GM04503 (cell line): ENCODE data around the gene CYP39A1.

Experiments
- DNase-seq: peaks from one replicate; pipeline ENCODE4 v3.0.0-alpha.2; 2012; ENCODE audit warnings: low read depth

Gene CYP39A1

GRCh38 chr6:46652603-46653438, at the start of gene CYP39A1, which contains the start of gene SLC25A27:
Gene CYP39A1, minus strand, starts transcription at chr6:46652818. Its CDS starts 236 bp downstream, at chr6:46652582.
Gene SLC25A27, plus strand, starts transcription at chr6:46652975. Its CDS starts 218 bp downstream, at chr6:46653193.
- DNase-seq: peak; percentile 34

- DNase-seq: no peak
These were observed 47.4 kb upstream of the CYP39A1 start for GRCh38 chr6:46699970-46700369.

- DNase-seq: no peak
These were observed 38.4 kb upstream of the CYP39A1 start for GRCh38 chr6:46690911-46691451.

GRCh38 chr6:46690141-46690755, 37.6 kb upstream of the CYP39A1 start:
- no peak for DNase-seq

- DNase-seq: no peak
These were observed 37.0 kb upstream of the CYP39A1 start for GRCh38 chr6:46689657-46690056.

- no peak for DNase-seq
These were observed 36.3 kb upstream of the CYP39A1 start for GRCh38 chr6:46688966-46689335.

- DNase-seq: no peak
These were observed 35.7 kb upstream of the CYP39A1 start for GRCh38 chr6:46688117-46688965.

- no peak for DNase-seq
These were observed 35.0 kb upstream of the CYP39A1 start, which contains the start of gene TDRD6 for GRCh38 chr6:46687619-46688097. Gene TDRD6, plus strand, starts transcription at chr6:46687885. Its CDS starts 244 bp downstream, at chr6:46688129.

- DNase-seq: peak; percentile 5
These were observed 32.2 kb upstream of the CYP39A1 start for GRCh38 chr6:46684771-46685170.

GRCh38 chr6:46677314-46677654, 24.7 kb upstream of the CYP39A1 start:
- DNase-seq: no peak

GRCh38 chr6:46676604-46677313, 24.1 kb upstream of the CYP39A1 start:
- no peak for DNase-seq

GRCh38 chr6:46674410-46674809, 21.8 kb upstream of the CYP39A1 start:
- DNase-seq: no peak

- no peak for DNase-seq
These were observed 14.8 kb upstream of the CYP39A1 start for GRCh38 chr6:46667377-46667776.

- DNase-seq: no peak
These were observed 8.9 kb upstream of the CYP39A1 start for GRCh38 chr6:46661483-46661882.

- no peak for DNase-seq
These were observed 5.0 kb upstream of the CYP39A1 start for GRCh38 chr6:46657642-46658041.

GRCh38 chr6:46655803-46656202, 3.2 kb upstream of the CYP39A1 start:
- no peak for DNase-seq

GRCh38 chr6:46653439-46654195, 999 bp upstream of the CYP39A1 start:
- no peak for DNase-seq

- no peak for DNase-seq
These were observed 401 bp downstream of the CYP39A1 start for GRCh38 chr6:46652232-46652602.

GRCh38 chr6:46651816-46652215, 802 bp downstream of the CYP39A1 start:
- DNase-seq: no peak

GRCh38 chr6:46651006-46651405, 1.6 kb downstream of the CYP39A1 start:
- no peak for DNase-seq
